GM12878 (cell line): ENCODE results near the gene RXFP1. TPM values are rescaled to one million over a fixed set of nuclear protein-coding genes. Genes with fewer than 3 reads are reported as not detected.

Experiments
- HDGF ChIP-seq: fragments of 450-650 bp; IDR thresholded peaks from 2 replicates; pipeline ENCODE4 v1.6.1; 2016; ENCODE audit warnings: antibody characterized with exemption
- NFIC ChIP-seq: IDR thresholded peaks from 2 replicates; pipeline ENCODE4 v1.6.1; 2012; ENCODE audit warnings: low read depth, mild to moderate bottlenecking, inconsistent platforms, low read length, moderate library complexity
- SMC3 ChIP-seq: IDR thresholded peaks from 2 replicates; pipeline ENCODE4 v1.6.1; 2011; ENCODE audit warnings: low read length, improper control_type of control experiment, borderline replicate concordance
- TCF3 ChIP-seq: IDR thresholded peaks from 2 replicates; pipeline ENCODE4 v1.6.1; 2012; ENCODE audit warnings: low read depth, mild to moderate bottlenecking, low read length, borderline replicate concordance; ENCODE audit not compliant: insufficient read depth
- polyA plus RNA-seq, 11 experiments: library from polyadenylated mRNA; depleted of rRNA in 4 of 11; unstranded in 6 of 11; stranded (reverse) in 5 of 11; fragments of >200 nt; fragmentation: Nextera tagmentation in 4 of 11; fragmentation: Illumina TruSeq in 1 of 11; extraction: Ambion mirVana in 4 of 11; extraction: Trizol in 1 of 11; gene quantifications; 1 replicate in 1 of 11; 2 replicates in 10 of 11; pipeline versions ENCODE4 v1.2.1 to v1.2.3, GENCODE V29; 2011 to 2016; ENCODE audit warnings: inconsistent platforms in 2 of 11, missing spikeins in 2 of 11, low read depth in 1 of 11
- total RNA-seq, 4 experiments: library from RNA; depleted of rRNA in 3 of 4; stranded (reverse); fragments of >200 nt in 3 of 4; fragmentation: Illumina TruSeq in 1 of 4; extraction: Trizol in 1 of 4; gene quantifications; 2 replicates each; pipeline versions ENCODE4 v1.2.1 to v1.2.3, GENCODE V29; 2013 to 2021
- TF ChIP-seq, protein P1 (sequence below): fragments of 150-350 bp; IDR thresholded peaks from 2 replicates; pipeline ENCODE4 v1.6.1; 2016; ENCODE audit warnings: low read depth, low read length
- TF ChIP-seq, protein P2 (sequence below): fragments of 450-650 bp; formaldehyde crosslinking; IDR thresholded peaks from 2 replicates; pipeline ENCODE4 v1.4.0; 2022; ENCODE audit warnings: mild to moderate bottlenecking, moderate library complexity
- TF ChIP-seq, protein P3 (sequence below): fragments of 450-650 bp; formaldehyde crosslinking; IDR thresholded peaks from 2 replicates; pipeline ENCODE4 v1.5.0; 2022; ENCODE audit warnings: mild to moderate bottlenecking, missing genetic modification characterization
- TF ChIP-seq, protein P4 (sequence below): fragments of 450-650 bp; IDR thresholded peaks from 2 replicates; pipeline ENCODE4 v1.6.1; 2017; ENCODE audit warnings: mild to moderate bottlenecking, moderate library complexity
- TF ChIP-seq, protein P5 (sequence below): fragments of 450-650 bp; IDR thresholded peaks from 2 replicates; pipeline ENCODE4 v1.6.1; 2017; ENCODE audit warnings: low read depth, mild to moderate bottlenecking, moderate library complexity
- TF ChIP-seq, protein P6 (sequence below): IDR thresholded peaks from 2 replicates; pipeline ENCODE4 v1.6.1; 2011; ENCODE audit warnings: borderline replicate concordance, low read depth, mild to moderate bottlenecking, moderate library complexity, mixed read lengths, low read length; ENCODE audit not compliant: insufficient read depth; ENCODE audit errors: extremely low read length

RXFP1 gene
- total and polyA plus RNA-seq, 10 of the 15 experiments (the other 5 are each of a cell fraction or from before 2014, with no cell fraction given): 0.12 TPM; not detected in 9

DNA sequence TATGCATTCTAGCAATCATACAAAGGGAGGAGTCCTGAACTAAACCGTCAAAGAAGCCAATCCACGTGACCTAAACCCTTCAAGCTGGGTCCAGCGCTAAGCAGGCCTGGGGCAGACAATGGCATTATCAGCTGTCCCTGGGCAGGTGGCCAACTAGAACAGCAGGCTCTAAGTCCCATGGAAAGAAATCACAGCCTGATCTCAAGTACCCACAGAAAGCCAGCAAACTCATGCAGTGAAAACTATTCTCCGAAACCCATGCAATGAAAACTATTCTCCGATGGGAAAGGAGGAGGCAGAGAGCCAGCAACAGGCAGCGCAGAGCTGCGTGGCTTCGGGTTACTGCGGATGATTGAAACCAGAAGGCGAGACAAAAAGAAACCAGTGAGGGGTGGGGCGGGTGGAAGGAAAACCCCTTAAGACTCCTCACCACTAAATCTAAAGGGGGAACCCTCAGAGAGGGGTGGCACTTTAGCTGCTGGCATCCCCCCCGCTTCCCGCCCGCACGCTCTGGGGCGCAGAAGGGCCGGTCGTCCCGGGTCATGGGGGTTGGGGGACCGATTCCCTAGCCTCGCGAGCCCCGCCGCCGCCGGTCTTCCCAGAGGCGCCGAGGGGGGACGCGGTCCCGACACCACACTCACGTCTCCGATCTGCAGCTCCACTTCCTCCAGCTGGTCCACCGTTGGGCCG, 149.4 kb downstream of the RXFP1 start (continued):
- TF ChIP-seq, protein P1, sequence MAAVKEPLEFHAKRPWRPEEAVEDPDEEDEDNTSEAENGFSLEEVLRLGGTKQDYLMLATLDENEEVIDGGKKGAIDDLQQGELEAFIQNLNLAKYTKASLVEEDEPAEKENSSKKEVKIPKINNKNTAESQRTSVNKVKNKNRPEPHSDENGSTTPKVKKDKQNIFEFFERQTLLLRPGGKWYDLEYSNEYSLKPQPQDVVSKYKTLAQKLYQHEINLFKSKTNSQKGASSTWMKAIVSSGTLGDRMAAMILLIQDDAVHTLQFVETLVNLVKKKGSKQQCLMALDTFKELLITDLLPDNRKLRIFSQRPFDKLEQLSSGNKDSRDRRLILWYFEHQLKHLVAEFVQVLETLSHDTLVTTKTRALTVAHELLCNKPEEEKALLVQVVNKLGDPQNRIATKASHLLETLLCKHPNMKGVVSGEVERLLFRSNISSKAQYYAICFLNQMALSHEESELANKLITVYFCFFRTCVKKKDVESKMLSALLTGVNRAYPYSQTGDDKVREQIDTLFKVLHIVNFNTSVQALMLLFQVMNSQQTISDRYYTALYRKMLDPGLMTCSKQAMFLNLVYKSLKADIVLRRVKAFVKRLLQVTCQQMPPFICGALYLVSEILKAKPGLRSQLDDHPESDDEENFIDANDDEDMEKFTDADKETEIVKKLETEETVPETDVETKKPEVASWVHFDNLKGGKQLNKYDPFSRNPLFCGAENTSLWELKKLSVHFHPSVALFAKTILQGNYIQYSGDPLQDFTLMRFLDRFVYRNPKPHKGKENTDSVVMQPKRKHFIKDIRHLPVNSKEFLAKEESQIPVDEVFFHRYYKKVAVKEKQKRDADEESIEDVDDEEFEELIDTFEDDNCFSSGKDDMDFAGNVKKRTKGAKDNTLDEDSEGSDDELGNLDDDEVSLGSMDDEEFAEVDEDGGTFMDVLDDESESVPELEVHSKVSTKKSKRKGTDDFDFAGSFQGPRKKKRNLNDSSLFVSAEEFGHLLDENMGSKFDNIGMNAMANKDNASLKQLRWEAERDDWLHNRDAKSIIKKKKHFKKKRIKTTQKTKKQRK: no peak
- TF ChIP-seq, protein P2, sequence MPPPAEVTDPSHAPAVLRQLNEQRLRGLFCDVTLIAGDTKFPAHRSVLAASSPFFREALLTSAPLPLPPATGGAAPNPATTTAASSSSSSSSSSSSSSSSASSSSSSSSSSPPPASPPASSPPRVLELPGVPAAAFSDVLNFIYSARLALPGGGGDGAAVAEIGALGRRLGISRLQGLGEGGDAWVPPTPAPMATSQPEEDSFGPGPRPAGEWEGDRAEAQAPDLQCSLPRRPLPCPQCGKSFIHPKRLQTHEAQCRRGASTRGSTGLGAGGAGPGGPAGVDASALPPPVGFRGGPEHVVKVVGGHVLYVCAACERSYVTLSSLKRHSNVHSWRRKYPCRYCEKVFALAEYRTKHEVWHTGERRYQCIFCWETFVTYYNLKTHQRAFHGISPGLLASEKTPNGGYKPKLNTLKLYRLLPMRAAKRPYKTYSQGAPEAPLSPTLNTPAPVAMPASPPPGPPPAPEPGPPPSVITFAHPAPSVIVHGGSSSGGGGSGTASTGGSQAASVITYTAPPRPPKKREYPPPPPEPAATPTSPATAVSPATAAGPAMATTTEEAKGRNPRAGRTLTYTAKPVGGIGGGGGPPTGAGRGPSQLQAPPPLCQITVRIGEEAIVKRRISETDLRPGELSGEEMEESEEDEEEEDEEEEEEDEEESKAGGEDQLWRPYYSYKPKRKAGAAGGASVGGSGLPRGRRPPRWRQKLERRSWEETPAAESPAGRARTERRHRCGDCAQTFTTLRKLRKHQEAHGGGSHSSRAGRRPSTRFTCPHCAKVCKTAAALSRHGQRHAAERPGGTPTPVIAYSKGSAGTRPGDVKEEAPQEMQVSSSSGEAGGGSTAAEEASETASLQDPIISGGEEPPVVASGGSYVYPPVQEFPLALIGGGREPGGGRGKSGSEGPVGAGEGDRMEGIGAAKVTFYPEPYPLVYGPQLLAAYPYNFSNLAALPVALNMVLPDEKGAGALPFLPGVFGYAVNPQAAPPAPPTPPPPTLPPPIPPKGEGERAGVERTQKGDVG (CRISPR knock-in tag): no peak
- TF ChIP-seq, protein P3, sequence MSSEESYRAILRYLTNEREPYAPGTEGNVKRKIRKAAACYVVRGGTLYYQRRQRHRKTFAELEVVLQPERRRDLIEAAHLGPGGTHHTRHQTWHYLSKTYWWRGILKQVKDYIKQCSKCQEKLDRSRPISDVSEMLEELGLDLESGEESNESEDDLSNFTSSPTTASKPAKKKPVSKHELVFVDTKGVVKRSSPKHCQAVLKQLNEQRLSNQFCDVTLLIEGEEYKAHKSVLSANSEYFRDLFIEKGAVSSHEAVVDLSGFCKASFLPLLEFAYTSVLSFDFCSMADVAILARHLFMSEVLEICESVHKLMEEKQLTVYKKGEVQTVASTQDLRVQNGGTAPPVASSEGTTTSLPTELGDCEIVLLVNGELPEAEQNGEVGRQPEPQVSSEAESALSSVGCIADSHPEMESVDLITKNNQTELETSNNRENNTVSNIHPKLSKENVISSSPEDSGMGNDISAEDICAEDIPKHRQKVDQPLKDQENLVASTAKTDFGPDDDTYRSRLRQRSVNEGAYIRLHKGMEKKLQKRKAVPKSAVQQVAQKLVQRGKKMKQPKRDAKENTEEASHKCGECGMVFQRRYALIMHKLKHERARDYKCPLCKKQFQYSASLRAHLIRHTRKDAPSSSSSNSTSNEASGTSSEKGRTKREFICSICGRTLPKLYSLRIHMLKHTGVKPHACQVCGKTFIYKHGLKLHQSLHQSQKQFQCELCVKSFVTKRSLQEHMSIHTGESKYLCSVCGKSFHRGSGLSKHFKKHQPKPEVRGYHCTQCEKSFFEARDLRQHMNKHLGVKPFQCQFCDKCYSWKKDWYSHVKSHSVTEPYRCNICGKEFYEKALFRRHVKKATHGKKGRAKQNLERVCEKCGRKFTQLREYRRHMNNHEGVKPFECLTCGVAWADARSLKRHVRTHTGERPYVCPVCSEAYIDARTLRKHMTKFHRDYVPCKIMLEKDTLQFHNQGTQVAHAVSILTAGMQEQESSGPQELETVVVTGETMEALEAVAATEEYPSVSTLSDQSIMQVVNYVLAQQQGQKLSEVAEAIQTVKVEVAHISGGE (CRISPR knock-in tag): no peak
- TF ChIP-seq, protein P4, sequence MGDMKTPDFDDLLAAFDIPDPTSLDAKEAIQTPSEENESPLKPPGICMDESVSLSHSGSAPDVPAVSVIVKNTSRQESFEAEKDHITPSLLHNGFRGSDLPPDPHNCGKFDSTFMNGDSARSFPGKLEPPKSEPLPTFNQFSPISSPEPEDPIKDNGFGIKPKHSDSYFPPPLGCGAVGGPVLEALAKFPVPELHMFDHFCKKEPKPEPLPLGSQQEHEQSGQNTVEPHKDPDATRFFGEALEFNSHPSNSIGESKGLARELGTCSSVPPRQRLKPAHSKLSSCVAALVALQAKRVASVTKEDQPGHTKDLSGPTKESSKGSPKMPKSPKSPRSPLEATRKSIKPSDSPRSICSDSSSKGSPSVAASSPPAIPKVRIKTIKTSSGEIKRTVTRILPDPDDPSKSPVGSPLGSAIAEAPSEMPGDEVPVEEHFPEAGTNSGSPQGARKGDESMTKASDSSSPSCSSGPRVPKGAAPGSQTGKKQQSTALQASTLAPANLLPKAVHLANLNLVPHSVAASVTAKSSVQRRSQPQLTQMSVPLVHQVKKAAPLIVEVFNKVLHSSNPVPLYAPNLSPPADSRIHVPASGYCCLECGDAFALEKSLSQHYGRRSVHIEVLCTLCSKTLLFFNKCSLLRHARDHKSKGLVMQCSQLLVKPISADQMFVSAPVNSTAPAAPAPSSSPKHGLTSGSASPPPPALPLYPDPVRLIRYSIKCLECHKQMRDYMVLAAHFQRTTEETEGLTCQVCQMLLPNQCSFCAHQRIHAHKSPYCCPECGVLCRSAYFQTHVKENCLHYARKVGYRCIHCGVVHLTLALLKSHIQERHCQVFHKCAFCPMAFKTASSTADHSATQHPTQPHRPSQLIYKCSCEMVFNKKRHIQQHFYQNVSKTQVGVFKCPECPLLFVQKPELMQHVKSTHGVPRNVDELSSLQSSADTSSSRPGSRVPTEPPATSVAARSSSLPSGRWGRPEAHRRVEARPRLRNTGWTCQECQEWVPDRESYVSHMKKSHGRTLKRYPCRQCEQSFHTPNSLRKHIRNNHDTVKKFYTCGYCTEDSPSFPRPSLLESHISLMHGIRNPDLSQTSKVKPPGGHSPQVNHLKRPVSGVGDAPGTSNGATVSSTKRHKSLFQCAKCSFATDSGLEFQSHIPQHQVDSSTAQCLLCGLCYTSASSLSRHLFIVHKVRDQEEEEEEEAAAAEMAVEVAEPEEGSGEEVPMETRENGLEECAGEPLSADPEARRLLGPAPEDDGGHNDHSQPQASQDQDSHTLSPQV: no peak
- TF ChIP-seq NFIC (peak; percentile 29; the same call in 1 of the 2 replicates), TCF3 (0 out of 2 replicates have a peak, but pooled peaks have one; percentile 7), HDGF (no peak), SMC3 (no peak)
- TF ChIP-seq, protein P5, sequence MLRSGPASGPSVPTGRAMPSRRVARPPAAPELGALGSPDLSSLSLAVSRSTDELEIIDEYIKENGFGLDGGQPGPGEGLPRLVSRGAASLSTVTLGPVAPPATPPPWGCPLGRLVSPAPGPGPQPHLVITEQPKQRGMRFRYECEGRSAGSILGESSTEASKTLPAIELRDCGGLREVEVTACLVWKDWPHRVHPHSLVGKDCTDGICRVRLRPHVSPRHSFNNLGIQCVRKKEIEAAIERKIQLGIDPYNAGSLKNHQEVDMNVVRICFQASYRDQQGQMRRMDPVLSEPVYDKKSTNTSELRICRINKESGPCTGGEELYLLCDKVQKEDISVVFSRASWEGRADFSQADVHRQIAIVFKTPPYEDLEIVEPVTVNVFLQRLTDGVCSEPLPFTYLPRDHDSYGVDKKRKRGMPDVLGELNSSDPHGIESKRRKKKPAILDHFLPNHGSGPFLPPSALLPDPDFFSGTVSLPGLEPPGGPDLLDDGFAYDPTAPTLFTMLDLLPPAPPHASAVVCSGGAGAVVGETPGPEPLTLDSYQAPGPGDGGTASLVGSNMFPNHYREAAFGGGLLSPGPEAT: no peak; the same call in 1 of the 2 replicates
- TF ChIP-seq, protein P6, sequence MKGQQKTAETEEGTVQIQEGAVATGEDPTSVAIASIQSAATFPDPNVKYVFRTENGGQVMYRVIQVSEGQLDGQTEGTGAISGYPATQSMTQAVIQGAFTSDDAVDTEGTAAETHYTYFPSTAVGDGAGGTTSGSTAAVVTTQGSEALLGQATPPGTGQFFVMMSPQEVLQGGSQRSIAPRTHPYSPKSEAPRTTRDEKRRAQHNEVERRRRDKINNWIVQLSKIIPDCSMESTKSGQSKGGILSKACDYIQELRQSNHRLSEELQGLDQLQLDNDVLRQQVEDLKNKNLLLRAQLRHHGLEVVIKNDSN: no peak
